ENCODE results near the gene SLC44A1.

SLC44A1 gene

DNA sequence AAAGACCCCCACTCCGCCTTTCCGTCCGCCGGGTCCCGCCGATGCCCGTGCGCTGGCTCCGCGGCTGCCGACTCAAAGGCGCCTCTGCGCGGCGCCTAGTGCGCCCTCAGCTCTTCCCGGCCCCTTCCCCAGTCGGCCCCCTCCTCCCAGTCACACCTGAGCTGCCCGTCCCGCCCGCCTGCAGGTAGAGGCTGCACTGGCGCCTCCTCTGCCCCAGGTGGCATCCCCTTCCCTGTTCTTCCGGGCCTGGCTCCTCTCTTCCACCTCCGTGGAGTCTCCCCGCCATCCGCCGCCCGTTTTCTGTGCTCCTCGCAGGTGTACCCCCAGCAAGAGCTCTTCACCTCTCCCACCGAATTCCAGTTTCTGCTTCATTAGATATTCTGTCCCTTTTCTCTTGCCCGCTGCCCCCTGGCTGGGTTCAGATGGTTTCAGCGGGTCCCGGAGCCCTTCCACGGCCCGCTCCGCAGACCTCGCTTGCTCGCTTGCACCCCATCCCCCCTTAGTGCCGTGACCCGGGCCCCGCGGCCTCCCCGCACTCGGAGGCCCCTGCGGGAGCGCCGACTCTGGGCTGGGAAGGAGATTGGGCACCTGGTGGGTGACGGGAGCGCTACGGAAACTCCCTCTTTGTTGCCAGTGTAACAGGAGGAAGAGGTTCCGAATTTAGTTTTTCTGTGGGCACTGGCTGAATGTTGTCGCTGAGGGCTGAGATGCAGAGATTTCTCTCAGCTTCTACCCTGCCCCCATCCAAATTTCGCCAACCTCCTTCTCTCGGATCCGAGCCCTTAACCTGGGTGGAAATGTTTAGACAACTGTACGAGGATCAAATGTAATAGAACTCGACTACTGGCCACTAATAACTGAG lies 809 bp downstream of the SLC44A1 start:
- peak overlapping the region; percentile 71 for H2AK5ac ChIP-seq (ENCODE audit: low read length)
- peak overlapping the region; percentile 81 for H4K8ac ChIP-seq (ENCODE audit: low read depth, low read length)
- H3K4me3 ChIP-seq (ENCODE audit: low read depth, low read length) = peak overlapping the region; percentile 92
- H3K23ac ChIP-seq (ENCODE audit: low read length) = no peak overlapping the region
- H2AFZ ChIP-seq (ENCODE audit: insufficient read depth, low read length, poor library complexity) = peak overlapping the region; percentile 42
- no CpG with 5 or more reads among the region's 57 CpGs for WGBS (ENCODE audit: extremely low coverage, insufficient coverage, insufficient read length)
- H3K36me3 ChIP-seq (ENCODE audit: control insufficient read depth in 1 of 2, insufficient read depth in 2 of 2, low read length in 2 of 2) = no peaks in the 10 kb centered on the region
- no peaks in the 10 kb centered on the region for H3K9me3 ChIP-seq (ENCODE audit: insufficient read depth, low read depth, low read length)
- peak overlapping the region; percentile 94 for H2BK5ac ChIP-seq (ENCODE audit: low read depth, low read length, poor library complexity)
- peak overlapping the region; percentile 97 for H2BK120ac ChIP-seq (ENCODE audit: insufficient read depth, low read length, poor library complexity)
- peak overlapping the region; percentile 92 for H3K27ac ChIP-seq (ENCODE audit: low read depth, low read length)
- H4K12ac ChIP-seq (ENCODE audit: low read depth, low read length) = peak overlapping the region; percentile 10
- peak overlapping the region; percentile 86 for H3K4me2 ChIP-seq (ENCODE audit: low read length)
- no peaks in the 10 kb centered on the region for H3K27me3 ChIP-seq (ENCODE audit: insufficient read depth, low read length)
- H3K79me2 ChIP-seq (ENCODE audit: control insufficient read depth, insufficient read depth, low read length, poor library complexity) = peaks cover 5% of the 10 kb centered on the region
- peak overlapping the region; percentile 98 for H4K91ac ChIP-seq (ENCODE audit: low read depth, low read length)
- peak overlapping the region; percentile 88 for H3K18ac ChIP-seq (ENCODE audit: low read length)
- H3K14ac ChIP-seq (ENCODE audit: low read length) = peak overlapping the region; percentile 90
- H3K79me1 ChIP-seq (ENCODE audit: low read length) = peaks cover 18% of the 10 kb centered on the region
- peak overlapping the region; percentile 75 for H3K9ac ChIP-seq (ENCODE audit: low read length)
- peak overlapping the region; percentile 88 for H3K4ac ChIP-seq (ENCODE audit: low read depth, low read length)
- peak; percentile 44 to 62 for DNase-seq
- H2BK12ac ChIP-seq (ENCODE audit: low read length) = peak overlapping the region; percentile 44
- peaks cover 3 to 5% of the 10 kb centered on the region in 2 experiments for H3K4me1 ChIP-seq (ENCODE audit: control insufficient read depth in 1 of 2, insufficient read depth in 2 of 2, low read length in 2 of 2)

GRCh38 chr9:105245891-105246161 lies 1.4 kb downstream of the SLC44A1 start:
- H4K12ac ChIP-seq (ENCODE audit: low read depth, low read length) = no peak overlapping the region
- no peak overlapping the region for H3K9ac ChIP-seq (ENCODE audit: low read length)
- no peak overlapping the region for H3K18ac ChIP-seq (ENCODE audit: low read length)
- H2BK5ac ChIP-seq (ENCODE audit: low read depth, low read length, poor library complexity) = no peak overlapping the region
- H3K4ac ChIP-seq (ENCODE audit: low read depth, low read length) = no peak overlapping the region
- no peak overlapping the region for H2AK5ac ChIP-seq (ENCODE audit: low read length)
- no CpG with 5 or more reads among the region's 4 CpGs for WGBS (ENCODE audit: extremely low coverage, insufficient coverage, insufficient read length)
- H2BK120ac ChIP-seq (ENCODE audit: insufficient read depth, low read length, poor library complexity) = no peak overlapping the region
- H3K4me3 ChIP-seq (ENCODE audit: low read depth, low read length) = no peak overlapping the region
- peaks cover 5% of the 10 kb centered on the region for H3K79me2 ChIP-seq (ENCODE audit: control insufficient read depth, insufficient read depth, low read length, poor library complexity)
- H4K91ac ChIP-seq (ENCODE audit: low read depth, low read length) = no peak overlapping the region
- DNase-seq = no peak
- no peaks in the 10 kb centered on the region for H3K9me3 ChIP-seq (ENCODE audit: insufficient read depth, low read depth, low read length)
- no peaks in the 10 kb centered on the region for H3K27me3 ChIP-seq (ENCODE audit: insufficient read depth, low read length)
- H2AFZ ChIP-seq (ENCODE audit: insufficient read depth, low read length, poor library complexity) = no peak overlapping the region
- no peak overlapping the region for H2BK12ac ChIP-seq (ENCODE audit: low read length)
- H3K79me1 ChIP-seq (ENCODE audit: low read length) = peaks cover 18% of the 10 kb centered on the region
- no peaks in the 10 kb centered on the region for H3K36me3 ChIP-seq (ENCODE audit: control insufficient read depth in 1 of 2, insufficient read depth in 2 of 2, low read length in 2 of 2)
- no peak overlapping the region for H3K14ac ChIP-seq (ENCODE audit: low read length)
- peaks cover 3 to 5% of the 10 kb centered on the region in 2 experiments for H3K4me1 ChIP-seq (ENCODE audit: control insufficient read depth in 1 of 2, insufficient read depth in 2 of 2, low read length in 2 of 2)
- H4K8ac ChIP-seq (ENCODE audit: low read depth, low read length) = no peak overlapping the region
- H3K4me2 ChIP-seq (ENCODE audit: low read length) = peak overlapping the region; percentile 86
- no peak overlapping the region for H3K23ac ChIP-seq (ENCODE audit: low read length)
- no peak overlapping the region for H3K27ac ChIP-seq (ENCODE audit: low read depth, low read length)

DNA sequence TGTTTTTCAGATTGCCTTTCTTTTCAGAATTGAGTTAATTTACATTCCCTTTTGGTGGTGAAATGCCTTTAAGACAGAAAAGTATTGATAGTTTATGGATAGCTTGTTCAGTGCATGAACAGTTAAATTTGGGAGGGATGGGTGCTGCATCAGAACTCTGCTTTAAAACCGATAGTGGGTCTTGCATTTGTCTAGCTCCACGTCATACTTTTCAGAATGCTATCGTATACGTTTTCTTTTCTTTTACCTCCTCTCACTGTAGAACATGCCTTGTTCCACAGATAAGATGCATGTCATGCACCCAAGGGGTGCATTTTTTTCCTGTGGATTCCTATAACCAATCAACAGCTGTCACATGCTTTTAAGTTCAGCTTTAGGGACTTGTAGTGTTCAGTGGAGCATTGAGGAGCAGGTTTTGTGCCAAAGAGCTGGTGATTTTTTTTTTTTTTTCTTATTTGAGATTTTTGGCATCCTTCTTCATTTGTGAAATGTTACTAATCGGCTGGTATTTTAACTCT lies 2.3 kb downstream of the SLC44A1 start:
- Histone ChIP-seq H4K8ac (ENCODE audit: low read depth, low read length) (no peak overlapping the region), H4K91ac (ENCODE audit: low read depth, low read length) (no peak overlapping the region), H2BK12ac (ENCODE audit: low read length) (no peak overlapping the region), H3K9ac (ENCODE audit: low read length) (no peak overlapping the region), H3K36me3 (ENCODE audit: control insufficient read depth in 1 of 2, insufficient read depth in 2 of 2, low read length in 2 of 2) (no peaks in the 10 kb centered on the region), H2BK5ac (ENCODE audit: low read depth, low read length, poor library complexity) (no peak overlapping the region), H3K4me2 (ENCODE audit: low read length) (no peak overlapping the region), H3K23ac (ENCODE audit: low read length) (no peak overlapping the region), H3K9me3 (ENCODE audit: insufficient read depth, low read depth, low read length) (no peaks in the 10 kb centered on the region), H3K27me3 (ENCODE audit: insufficient read depth, low read length) (no peaks in the 10 kb centered on the region), H3K4me1 (ENCODE audit: control insufficient read depth in 1 of 2, insufficient read depth in 2 of 2, low read length in 2 of 2) (peaks cover 0 to under 1% of the 10 kb centered on the region in 2 experiments), H2AK5ac (ENCODE audit: low read length) (no peak overlapping the region), H3K4me3 (ENCODE audit: low read depth, low read length) (no peak overlapping the region), H2BK120ac (ENCODE audit: insufficient read depth, low read length, poor library complexity) (no peak overlapping the region), H3K14ac (ENCODE audit: low read length) (no peak overlapping the region), H4K12ac (ENCODE audit: low read depth, low read length) (no peak overlapping the region), H3K4ac (ENCODE audit: low read depth, low read length) (peak overlapping the region; percentile 62), H3K79me2 (ENCODE audit: control insufficient read depth, insufficient read depth, low read length, poor library complexity) (peaks cover 5% of the 10 kb centered on the region), H2AFZ (ENCODE audit: insufficient read depth, low read length, poor library complexity) (no peak overlapping the region), H3K18ac (ENCODE audit: low read length) (no peak overlapping the region), H3K79me1 (ENCODE audit: low read length) (peaks cover 16% of the 10 kb centered on the region), H3K27ac (ENCODE audit: low read depth, low read length) (no peak overlapping the region)
- DNase-seq = no peak
- no CpG with 5 or more reads among the region's 5 CpGs for WGBS (ENCODE audit: extremely low coverage, insufficient coverage, insufficient read length)

DNA sequence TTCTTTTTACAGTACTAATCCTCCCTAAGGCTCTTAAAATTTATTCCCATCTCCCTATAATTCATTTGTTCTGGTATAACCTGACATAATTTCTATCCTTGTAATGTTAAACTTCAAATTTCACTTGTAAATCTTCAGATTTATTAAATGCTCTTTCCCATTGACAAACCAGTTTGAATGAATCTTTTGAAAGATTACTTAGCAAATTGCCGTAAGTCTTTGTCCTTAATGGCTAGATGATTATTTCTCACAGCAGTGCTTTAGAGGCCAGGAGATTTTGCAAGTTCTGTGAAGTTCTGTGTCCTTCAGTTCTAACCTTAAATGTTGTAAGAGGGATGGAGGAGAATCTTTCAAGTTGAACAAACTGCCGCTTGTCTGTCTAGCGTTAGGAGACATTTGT lies 4.2 kb downstream of the SLC44A1 start:
- H3K14ac ChIP-seq (ENCODE audit: low read length) = no peak overlapping the region
- H3K79me1 ChIP-seq (ENCODE audit: low read length) = peaks cover 16% of the 10 kb centered on the region
- H3K9me3 ChIP-seq (ENCODE audit: insufficient read depth, low read depth, low read length) = no peaks in the 10 kb centered on the region
- no peak overlapping the region for H3K9ac ChIP-seq (ENCODE audit: low read length)
- no peak overlapping the region for H2BK5ac ChIP-seq (ENCODE audit: low read depth, low read length, poor library complexity)
- no peak overlapping the region for H3K23ac ChIP-seq (ENCODE audit: low read length)
- no peak overlapping the region for H4K12ac ChIP-seq (ENCODE audit: low read depth, low read length)
- no peak overlapping the region for H2BK12ac ChIP-seq (ENCODE audit: low read length)
- H4K91ac ChIP-seq (ENCODE audit: low read depth, low read length) = no peak overlapping the region
- no peak overlapping the region for H3K4ac ChIP-seq (ENCODE audit: low read depth, low read length)
- no peak overlapping the region for H4K8ac ChIP-seq (ENCODE audit: low read depth, low read length)
- no peak overlapping the region for H3K4me3 ChIP-seq (ENCODE audit: low read depth, low read length)
- H2AK5ac ChIP-seq (ENCODE audit: low read length) = no peak overlapping the region
- no peaks in the 10 kb centered on the region for H3K27me3 ChIP-seq (ENCODE audit: insufficient read depth, low read length)
- H2AFZ ChIP-seq (ENCODE audit: insufficient read depth, low read length, poor library complexity) = no peak overlapping the region
- no peak for DNase-seq
- peaks cover 5% of the 10 kb centered on the region for H3K79me2 ChIP-seq (ENCODE audit: control insufficient read depth, insufficient read depth, low read length, poor library complexity)
- no peak overlapping the region for H3K27ac ChIP-seq (ENCODE audit: low read depth, low read length)
- no CpG with 5 or more reads among the region's 3 CpGs for WGBS (ENCODE audit: extremely low coverage, insufficient coverage, insufficient read length)
- H3K4me1 ChIP-seq (ENCODE audit: control insufficient read depth in 1 of 2, insufficient read depth in 2 of 2, low read length in 2 of 2) = no peaks in the 10 kb centered on the region
- H3K18ac ChIP-seq (ENCODE audit: low read length) = no peak overlapping the region
- no peak overlapping the region for H3K4me2 ChIP-seq (ENCODE audit: low read length)
- no peaks in the 10 kb centered on the region for H3K36me3 ChIP-seq (ENCODE audit: control insufficient read depth in 1 of 2, insufficient read depth in 2 of 2, low read length in 2 of 2)
- H2BK120ac ChIP-seq (ENCODE audit: insufficient read depth, low read length, poor library complexity) = no peak overlapping the region
